ENCODE results near the gene LRRC59. TPM values are rescaled to one million over a fixed set of nuclear protein-coding genes. Genes with fewer than 3 reads are reported as not detected.

Gene LRRC59
- total and polyA plus RNA-seq, 2 of the 4 experiments (the other 2 are of a cell fraction), result 139 to 233 TPM

DNA sequence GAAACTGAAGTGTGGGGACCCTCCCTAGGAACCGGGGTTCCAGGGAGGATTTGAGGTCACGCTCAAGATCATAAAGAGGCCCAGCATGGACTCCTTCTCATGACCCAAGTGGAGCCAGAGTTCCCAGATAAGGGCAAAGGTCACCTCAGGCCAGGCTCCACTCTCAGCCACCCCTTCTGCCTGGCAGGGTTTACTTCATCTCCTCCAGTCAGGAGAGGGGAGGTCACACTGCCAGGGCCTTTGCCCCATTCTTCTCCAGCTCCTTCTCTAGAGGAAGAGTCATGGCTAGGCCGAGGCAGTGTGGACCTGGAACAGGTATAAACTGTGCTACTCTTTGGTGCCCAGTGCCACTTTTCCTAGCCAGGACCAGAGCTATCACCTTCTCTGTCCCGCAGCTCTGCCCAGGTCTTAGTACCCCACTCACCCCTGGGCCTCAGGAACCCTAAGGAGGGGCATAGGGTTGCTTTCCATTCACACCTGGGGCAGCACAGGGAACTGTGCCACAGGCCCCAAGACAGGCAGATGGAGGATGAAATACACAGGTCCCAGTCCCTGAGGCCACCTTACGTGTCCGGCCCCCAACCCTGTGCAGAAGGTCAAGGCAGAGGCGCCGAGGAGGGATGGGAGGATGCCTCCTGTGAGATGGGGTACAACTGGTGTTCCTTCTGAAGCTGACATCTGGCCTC, 27.8 kb upstream of the LRRC59 start:
- H3K79me1 ChIP-seq (ENCODE audit: low read depth in 1 of 2, low read length in 2 of 2), result peaks cover 11 to 54% of the 10 kb centered on the region in 2 experiments; a peak in 3 of 4 replicates
- DNase-seq (no peak), ATAC-seq (ENCODE audit: low read depth) (no peak)
- H3K18ac ChIP-seq (ENCODE audit: low read depth, low read length), result peak overlapping the region; percentile 6; the same call in 1 of the 2 replicates
- peak overlapping the region; percentile 92 for H2AFZ ChIP-seq (replicated peaks; ENCODE audit: low read length, poor library complexity)
- peak overlapping the region; percentile 72; the same call in 1 of the 2 replicates for H3K23ac ChIP-seq (ENCODE audit: low read depth, low read length)
- peak overlapping the region; percentile 44; the same call in 1 of the 2 replicates for H2BK20ac ChIP-seq (ENCODE audit: low read depth, low read length)
- TF ChIP-seq NFE2L2 (IDR thresholded peaks at IDR 0.05; ENCODE audit: low read depth, low read length), result no peak
- no peak for TF ChIP-seq SMC3 (IDR thresholded peaks at IDR 0.05; ENCODE audit: low read depth, low read length)
- TF ChIP-seq MAFK (IDR thresholded peaks at IDR 0.05; ENCODE audit: low read depth, low read length), result no peak
- no peak for TF ChIP-seq MXI1 (IDR thresholded peaks at IDR 0.05; ENCODE audit: borderline replicate concordance, low read depth, low read length)
- no peak for TF ChIP-seq RCOR1 (IDR thresholded peaks at IDR 0.05; ENCODE audit: insufficient replicate concordance, low read length)
- no peak for TF ChIP-seq POLR2A (IDR thresholded peaks at IDR 0.05; ENCODE audit: low read depth, low read length)
- TF ChIP-seq, protein P1, sequence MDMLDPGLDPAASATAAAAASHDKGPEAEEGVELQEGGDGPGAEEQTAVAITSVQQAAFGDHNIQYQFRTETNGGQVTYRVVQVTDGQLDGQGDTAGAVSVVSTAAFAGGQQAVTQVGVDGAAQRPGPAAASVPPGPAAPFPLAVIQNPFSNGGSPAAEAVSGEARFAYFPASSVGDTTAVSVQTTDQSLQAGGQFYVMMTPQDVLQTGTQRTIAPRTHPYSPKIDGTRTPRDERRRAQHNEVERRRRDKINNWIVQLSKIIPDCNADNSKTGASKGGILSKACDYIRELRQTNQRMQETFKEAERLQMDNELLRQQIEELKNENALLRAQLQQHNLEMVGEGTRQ (IDR thresholded peaks at IDR 0.05; ENCODE audit: low read depth, low read length), result no peak
- no peak for TF ChIP-seq RAD21 (IDR thresholded peaks at IDR 0.05; ENCODE audit: low read length)
- no peak for TF ChIP-seq MAZ (IDR thresholded peaks at IDR 0.05; ENCODE audit: borderline replicate concordance, low read depth, low read length)
- TF ChIP-seq, protein P2, sequence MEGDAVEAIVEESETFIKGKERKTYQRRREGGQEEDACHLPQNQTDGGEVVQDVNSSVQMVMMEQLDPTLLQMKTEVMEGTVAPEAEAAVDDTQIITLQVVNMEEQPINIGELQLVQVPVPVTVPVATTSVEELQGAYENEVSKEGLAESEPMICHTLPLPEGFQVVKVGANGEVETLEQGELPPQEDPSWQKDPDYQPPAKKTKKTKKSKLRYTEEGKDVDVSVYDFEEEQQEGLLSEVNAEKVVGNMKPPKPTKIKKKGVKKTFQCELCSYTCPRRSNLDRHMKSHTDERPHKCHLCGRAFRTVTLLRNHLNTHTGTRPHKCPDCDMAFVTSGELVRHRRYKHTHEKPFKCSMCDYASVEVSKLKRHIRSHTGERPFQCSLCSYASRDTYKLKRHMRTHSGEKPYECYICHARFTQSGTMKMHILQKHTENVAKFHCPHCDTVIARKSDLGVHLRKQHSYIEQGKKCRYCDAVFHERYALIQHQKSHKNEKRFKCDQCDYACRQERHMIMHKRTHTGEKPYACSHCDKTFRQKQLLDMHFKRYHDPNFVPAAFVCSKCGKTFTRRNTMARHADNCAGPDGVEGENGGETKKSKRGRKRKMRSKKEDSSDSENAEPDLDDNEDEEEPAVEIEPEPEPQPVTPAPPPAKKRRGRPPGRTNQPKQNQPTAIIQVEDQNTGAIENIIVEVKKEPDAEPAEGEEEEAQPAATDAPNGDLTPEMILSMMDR (conservative IDR thresholded peaks at IDR 0.05; ENCODE audit: low read depth, low read length), result no peak
- TF ChIP-seq FOS (IDR thresholded peaks at IDR 0.05; ENCODE audit: low read depth, low read length), result no peak
- TF ChIP-seq CHD1 (IDR thresholded peaks at IDR 0.05; ENCODE audit: low read depth, low read length), result no peak
- no peak for TF ChIP-seq CEBPB (IDR thresholded peaks at IDR 0.05; ENCODE audit: low read depth, low read length)
- no peaks in the 10 kb centered on the region for H3K9me3 ChIP-seq (ENCODE audit: control insufficient read depth, insufficient read depth, low read length)
- BruUV-seq (replicated peaks), result no TSS peak
- peak overlapping the region; percentile 93 to 95; a peak in 3 of 4 replicates for H4K8ac ChIP-seq (ENCODE audit: low read depth in 2 of 2, low read length in 2 of 2)
- peak overlapping the region; percentile 66 for H2BK120ac ChIP-seq (ENCODE audit: low read depth, low read length)
- H3K27me3 ChIP-seq (ENCODE audit: control insufficient read depth, insufficient read depth, low read length), result no peaks in the 10 kb centered on the region
- H3K4me2 ChIP-seq (ENCODE audit: low read depth, low read length), result peak overlapping the region; percentile 65
- peak overlapping the region; percentile 78 for H3K27ac ChIP-seq (ENCODE audit: insufficient read depth, low read length)
- peak overlapping the region; percentile 37 for H2AK9ac ChIP-seq (replicated peaks; ENCODE audit: low read depth, low read length, poor library complexity)
- peaks cover 27% of the 10 kb centered on the region for H3K4me1 ChIP-seq (ENCODE audit: control insufficient read depth, insufficient read depth, low read length)
- peaks cover 3% of the 10 kb centered on the region; the same call in 1 of the 2 replicates for H3K36me3 ChIP-seq (ENCODE audit: control insufficient read depth, insufficient read depth, low read length)
- H2BK5ac ChIP-seq (ENCODE audit: low read depth, low read length, poor library complexity, severe bottlenecking), result peak overlapping the region; percentile 60
- intact Hi-C loops (cut with micrococcal nuclease) (no loop called here), in situ Hi-C loops (cut with MboI; ENCODE audit: low sequenced_read_pairs) (no loop called here), dilution Hi-C loops (cut with HindIII; ENCODE audit: low sequenced_read_pairs, unreplicated experiment) (no loop called here)
- peak overlapping the region; percentile 83 for H4K91ac ChIP-seq (ENCODE audit: insufficient read depth, low read depth, low read length)
- H3K9ac ChIP-seq (ENCODE audit: low read depth, low read length), result peak overlapping the region; percentile 69; the same call in 1 of the 2 replicates
- no peaks in the 10 kb centered on the region for H4K20me1 ChIP-seq (ENCODE audit: insufficient read depth, low read length)
- H3K4me3 ChIP-seq (ENCODE audit: insufficient read depth, low read depth, low read length), result peak overlapping the region; percentile 56; the same call in 1 of the 2 replicates
- H2AK5ac ChIP-seq (ENCODE audit: low read depth, low read length), result peak overlapping the region; percentile 94
- H3K4ac ChIP-seq (ENCODE audit: low read depth, low read length), result peak overlapping the region; percentile 92
- H3K9me1 ChIP-seq (ENCODE audit: insufficient read depth, low read length), result peaks cover 17% of the 10 kb centered on the region
- no CpG with 5 or more reads among the region's 8 CpGs for WGBS, 2 experiments (ENCODE audit: extremely low coverage in 2 of 2, insufficient read length in 1 of 2)
- H3K56ac ChIP-seq (ENCODE audit: extremely low read depth, insufficient read depth, low read length), result no peak overlapping the region
- H4K5ac ChIP-seq (ENCODE audit: low read depth, low read length), result peak overlapping the region; percentile 61
- POLR2A ChIA-PET (ENCODE audit: unreplicated experiment), result interaction anchor here (1.8 kb wide), 1 partner anchor 12 kb away, joined by 7 read pairs; no protein-coding TSS in a partner anchor
- H2BK15ac ChIP-seq (ENCODE audit: low read depth, low read length), result peak overlapping the region; percentile 24
- CTCF ChIA-PET, result interaction anchor here (1.8 kb wide), 1 partner anchor 28 kb away, joined by 7 read pairs; the partner anchor contains the start of gene LRRC59
- peak overlapping the region; percentile 83 for H3K14ac ChIP-seq (replicated peaks; ENCODE audit: low read depth, low read length)
